ENCODE measurements around the gene RIC1.

DNA sequence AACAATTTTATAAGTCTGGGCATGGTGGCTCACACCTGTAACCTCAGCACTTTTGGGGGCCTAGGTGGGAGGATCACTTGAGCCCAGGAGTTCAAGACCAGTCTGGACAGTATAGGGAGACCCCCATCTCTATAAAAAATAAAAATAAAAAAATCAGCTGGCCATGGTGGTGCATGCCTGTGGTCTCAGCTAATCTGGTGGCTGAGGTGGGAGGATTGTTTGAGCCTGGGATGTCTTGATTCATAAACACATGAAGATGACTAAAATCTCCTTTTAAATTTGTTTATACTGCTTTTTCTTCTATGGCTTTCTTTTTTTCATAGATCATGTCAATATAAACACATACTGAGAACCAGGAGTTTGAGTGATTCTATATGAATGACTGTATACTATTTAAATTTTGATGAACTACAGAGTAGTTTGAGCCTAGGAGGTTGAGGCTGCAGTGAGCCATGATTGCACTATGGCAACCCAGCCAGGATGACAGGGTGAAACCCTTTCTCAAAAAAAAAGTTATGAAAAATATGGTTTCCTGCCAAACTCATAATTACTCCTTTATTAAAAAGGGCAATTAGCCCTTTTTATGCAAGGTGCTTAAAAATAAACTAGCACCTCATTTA, 14.2 kb downstream of the RIC1 start:
- TF ChIP-seq YY1 (IDR thresholded peaks at IDR 0.05; ENCODE audit: extremely low read depth, insufficient replicate concordance, low read depth, low read length) (no peak), POLR2AphosphoS5 (IDR thresholded peaks at IDR 0.05; ENCODE audit: low read depth, low read length) (no peak), CEBPB (IDR thresholded peaks at IDR 0.05; ENCODE audit: low read depth) (no peak), EZH2 (IDR thresholded peaks at IDR 0.05) (no peak), FOSL1 (IDR thresholded peaks at IDR 0.05; ENCODE audit: low read depth) (no peak), POLR2A (IDR thresholded peaks at IDR 0.05; ENCODE audit: borderline replicate concordance, extremely low read depth, insufficient read depth, insufficient read length) (no peak), SP1 (IDR thresholded peaks at IDR 0.05; ENCODE audit: low read depth) (no peak), CBX3 (IDR thresholded peaks at IDR 0.05; ENCODE audit: low read depth) (no peak), RAD21 (IDR thresholded peaks at IDR 0.05; ENCODE audit: low read depth) (no peak), SIN3A (IDR thresholded peaks at IDR 0.05; ENCODE audit: low read depth) (no peak)
- TF ChIP-seq, protein P1, sequence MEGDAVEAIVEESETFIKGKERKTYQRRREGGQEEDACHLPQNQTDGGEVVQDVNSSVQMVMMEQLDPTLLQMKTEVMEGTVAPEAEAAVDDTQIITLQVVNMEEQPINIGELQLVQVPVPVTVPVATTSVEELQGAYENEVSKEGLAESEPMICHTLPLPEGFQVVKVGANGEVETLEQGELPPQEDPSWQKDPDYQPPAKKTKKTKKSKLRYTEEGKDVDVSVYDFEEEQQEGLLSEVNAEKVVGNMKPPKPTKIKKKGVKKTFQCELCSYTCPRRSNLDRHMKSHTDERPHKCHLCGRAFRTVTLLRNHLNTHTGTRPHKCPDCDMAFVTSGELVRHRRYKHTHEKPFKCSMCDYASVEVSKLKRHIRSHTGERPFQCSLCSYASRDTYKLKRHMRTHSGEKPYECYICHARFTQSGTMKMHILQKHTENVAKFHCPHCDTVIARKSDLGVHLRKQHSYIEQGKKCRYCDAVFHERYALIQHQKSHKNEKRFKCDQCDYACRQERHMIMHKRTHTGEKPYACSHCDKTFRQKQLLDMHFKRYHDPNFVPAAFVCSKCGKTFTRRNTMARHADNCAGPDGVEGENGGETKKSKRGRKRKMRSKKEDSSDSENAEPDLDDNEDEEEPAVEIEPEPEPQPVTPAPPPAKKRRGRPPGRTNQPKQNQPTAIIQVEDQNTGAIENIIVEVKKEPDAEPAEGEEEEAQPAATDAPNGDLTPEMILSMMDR (IDR thresholded peaks at IDR 0.05 in 2 of 3, conservative IDR thresholded peaks at IDR 0.05 in 1 of 3; ENCODE audit: borderline replicate concordance in 1 of 3, insufficient read depth in 1 of 3, low read depth in 2 of 3, low read length in 2 of 3) = no peak
- TF ChIP-seq, protein P2, sequence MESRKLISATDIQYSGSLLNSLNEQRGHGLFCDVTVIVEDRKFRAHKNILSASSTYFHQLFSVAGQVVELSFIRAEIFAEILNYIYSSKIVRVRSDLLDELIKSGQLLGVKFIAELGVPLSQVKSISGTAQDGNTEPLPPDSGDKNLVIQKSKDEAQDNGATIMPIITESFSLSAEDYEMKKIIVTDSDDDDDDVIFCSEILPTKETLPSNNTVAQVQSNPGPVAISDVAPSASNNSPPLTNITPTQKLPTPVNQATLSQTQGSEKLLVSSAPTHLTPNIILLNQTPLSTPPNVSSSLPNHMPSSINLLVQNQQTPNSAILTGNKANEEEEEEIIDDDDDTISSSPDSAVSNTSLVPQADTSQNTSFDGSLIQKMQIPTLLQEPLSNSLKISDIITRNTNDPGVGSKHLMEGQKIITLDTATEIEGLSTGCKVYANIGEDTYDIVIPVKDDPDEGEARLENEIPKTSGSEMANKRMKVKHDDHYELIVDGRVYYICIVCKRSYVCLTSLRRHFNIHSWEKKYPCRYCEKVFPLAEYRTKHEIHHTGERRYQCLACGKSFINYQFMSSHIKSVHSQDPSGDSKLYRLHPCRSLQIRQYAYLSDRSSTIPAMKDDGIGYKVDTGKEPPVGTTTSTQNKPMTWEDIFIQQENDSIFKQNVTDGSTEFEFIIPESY (IDR thresholded peaks at IDR 0.05; ENCODE audit: extremely low read depth, insufficient replicate concordance, low read length) = no peak
- TF ChIP-seq, protein P3, sequence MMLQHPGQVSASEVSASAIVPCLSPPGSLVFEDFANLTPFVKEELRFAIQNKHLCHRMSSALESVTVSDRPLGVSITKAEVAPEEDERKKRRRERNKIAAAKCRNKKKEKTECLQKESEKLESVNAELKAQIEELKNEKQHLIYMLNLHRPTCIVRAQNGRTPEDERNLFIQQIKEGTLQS (IDR thresholded peaks at IDR 0.05) = no peak
- TF ChIP-seq, protein P4, sequence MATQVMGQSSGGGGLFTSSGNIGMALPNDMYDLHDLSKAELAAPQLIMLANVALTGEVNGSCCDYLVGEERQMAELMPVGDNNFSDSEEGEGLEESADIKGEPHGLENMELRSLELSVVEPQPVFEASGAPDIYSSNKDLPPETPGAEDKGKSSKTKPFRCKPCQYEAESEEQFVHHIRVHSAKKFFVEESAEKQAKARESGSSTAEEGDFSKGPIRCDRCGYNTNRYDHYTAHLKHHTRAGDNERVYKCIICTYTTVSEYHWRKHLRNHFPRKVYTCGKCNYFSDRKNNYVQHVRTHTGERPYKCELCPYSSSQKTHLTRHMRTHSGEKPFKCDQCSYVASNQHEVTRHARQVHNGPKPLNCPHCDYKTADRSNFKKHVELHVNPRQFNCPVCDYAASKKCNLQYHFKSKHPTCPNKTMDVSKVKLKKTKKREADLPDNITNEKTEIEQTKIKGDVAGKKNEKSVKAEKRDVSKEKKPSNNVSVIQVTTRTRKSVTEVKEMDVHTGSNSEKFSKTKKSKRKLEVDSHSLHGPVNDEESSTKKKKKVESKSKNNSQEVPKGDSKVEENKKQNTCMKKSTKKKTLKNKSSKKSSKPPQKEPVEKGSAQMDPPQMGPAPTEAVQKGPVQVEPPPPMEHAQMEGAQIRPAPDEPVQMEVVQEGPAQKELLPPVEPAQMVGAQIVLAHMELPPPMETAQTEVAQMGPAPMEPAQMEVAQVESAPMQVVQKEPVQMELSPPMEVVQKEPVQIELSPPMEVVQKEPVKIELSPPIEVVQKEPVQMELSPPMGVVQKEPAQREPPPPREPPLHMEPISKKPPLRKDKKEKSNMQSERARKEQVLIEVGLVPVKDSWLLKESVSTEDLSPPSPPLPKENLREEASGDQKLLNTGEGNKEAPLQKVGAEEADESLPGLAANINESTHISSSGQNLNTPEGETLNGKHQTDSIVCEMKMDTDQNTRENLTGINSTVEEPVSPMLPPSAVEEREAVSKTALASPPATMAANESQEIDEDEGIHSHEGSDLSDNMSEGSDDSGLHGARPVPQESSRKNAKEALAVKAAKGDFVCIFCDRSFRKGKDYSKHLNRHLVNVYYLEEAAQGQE (IDR thresholded peaks at IDR 0.05; ENCODE audit: low read depth) = no peak

Measured in HCT116 (cell line).